ENCODE data around the gene UBR3. TPM values are rescaled to one million over a fixed set of nuclear protein-coding genes. Genes with fewer than 3 reads are reported as not detected.

The UBR3 gene
- total RNA-seq, 1 experiment from 2014 or later: 16.4 TPM

DNA sequence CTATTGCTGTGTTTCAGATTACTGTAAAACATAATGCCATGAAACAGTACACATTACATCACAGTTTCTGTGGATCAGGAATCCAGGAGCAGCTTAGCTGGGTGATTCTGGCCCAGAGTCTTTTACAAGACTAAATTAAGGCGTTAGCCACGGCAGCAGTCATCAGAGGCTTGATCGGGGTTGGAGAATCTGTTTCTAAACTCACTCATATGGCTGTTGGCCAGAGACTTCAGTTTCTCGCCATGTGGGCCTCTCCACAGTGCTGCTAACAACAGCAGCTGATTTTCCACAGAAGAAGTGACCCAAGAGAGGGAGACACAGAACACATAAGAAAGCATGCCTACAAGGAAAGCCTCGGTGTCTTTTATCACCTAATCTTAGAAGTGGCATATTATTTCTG is 261.5 kb downstream of the UBR3 start (continued):
- TF ChIP-seq, protein P1, sequence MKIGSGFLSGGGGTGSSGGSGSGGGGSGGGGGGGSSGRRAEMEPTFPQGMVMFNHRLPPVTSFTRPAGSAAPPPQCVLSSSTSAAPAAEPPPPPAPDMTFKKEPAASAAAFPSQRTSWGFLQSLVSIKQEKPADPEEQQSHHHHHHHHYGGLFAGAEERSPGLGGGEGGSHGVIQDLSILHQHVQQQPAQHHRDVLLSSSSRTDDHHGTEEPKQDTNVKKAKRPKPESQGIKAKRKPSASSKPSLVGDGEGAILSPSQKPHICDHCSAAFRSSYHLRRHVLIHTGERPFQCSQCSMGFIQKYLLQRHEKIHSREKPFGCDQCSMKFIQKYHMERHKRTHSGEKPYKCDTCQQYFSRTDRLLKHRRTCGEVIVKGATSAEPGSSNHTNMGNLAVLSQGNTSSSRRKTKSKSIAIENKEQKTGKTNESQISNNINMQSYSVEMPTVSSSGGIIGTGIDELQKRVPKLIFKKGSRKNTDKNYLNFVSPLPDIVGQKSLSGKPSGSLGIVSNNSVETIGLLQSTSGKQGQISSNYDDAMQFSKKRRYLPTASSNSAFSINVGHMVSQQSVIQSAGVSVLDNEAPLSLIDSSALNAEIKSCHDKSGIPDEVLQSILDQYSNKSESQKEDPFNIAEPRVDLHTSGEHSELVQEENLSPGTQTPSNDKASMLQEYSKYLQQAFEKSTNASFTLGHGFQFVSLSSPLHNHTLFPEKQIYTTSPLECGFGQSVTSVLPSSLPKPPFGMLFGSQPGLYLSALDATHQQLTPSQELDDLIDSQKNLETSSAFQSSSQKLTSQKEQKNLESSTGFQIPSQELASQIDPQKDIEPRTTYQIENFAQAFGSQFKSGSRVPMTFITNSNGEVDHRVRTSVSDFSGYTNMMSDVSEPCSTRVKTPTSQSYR (CRISPR knock-in tag; IDR thresholded peaks at IDR 0.05): no peak
- no peak for TF ChIP-seq MXD4 (CRISPR knock-in tag; IDR thresholded peaks at IDR 0.05; ENCODE audit: borderline replicate concordance)
- TF ChIP-seq, protein P2, sequence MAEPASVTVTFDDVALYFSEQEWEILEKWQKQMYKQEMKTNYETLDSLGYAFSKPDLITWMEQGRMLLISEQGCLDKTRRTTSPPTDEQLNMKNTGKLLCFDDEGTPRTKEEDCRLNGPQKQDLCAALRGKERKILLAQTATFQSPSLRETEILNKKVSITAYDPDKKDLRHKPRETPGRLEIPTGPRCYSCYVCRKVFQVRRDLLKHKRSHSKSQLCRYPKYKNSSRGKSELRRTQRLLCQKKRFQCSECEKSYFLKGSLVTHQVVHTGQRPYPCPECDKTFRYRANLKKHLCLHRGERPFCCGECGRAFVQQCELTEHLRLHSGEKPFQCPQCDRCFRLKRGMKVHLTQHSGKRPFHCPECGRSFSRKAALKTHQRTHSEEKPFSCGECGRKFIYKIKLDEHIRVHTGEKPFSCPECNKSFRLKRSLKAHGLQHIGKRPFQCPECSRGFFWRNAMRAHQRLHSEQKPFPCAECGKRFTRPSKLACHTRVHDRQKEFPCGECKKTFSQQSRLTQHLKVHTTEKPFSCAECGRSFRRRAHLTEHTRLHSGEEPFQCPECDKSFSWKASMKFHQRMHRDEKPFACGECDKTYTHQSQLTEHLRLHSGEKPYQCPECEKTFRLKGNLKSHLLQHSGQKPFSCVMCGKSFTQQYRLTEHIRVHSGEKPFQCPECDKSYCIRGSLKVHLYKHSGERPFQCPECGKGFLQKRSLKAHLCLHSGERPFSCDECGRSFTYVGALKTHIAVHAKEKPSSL (CRISPR knock-in tag; conservative IDR thresholded peaks at IDR 0.05): no peak
- TF ChIP-seq JAZF1 (CRISPR knock-in tag; IDR thresholded peaks at IDR 0.05): no peak
- TF ChIP-seq NFATC4 (CRISPR knock-in tag; IDR thresholded peaks at IDR 0.05): no peak
- TF ChIP-seq ZNF263 (CRISPR knock-in tag; IDR thresholded peaks at IDR 0.05; ENCODE audit: low read depth): no peak
- TF ChIP-seq PRRX2 (CRISPR knock-in tag; IDR thresholded peaks at IDR 0.05): no peak

DNA sequence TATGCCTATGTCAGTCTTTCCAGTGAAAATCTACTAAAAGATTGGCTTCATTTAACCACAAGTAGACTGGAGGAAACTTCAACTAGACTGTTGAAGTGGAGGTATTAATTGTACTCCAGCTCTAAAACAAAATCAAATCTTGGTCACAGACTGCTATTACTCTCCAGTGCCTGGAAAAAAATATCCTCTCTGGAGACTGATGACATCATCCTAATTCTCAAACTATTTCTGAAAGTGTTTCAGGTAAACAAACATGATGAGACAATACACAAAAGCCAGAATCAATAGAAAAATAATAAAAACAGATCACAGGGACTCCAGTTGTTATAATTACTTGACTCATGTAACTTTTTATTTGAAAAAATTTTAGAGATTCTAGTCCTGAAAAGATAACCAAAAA is 263.0 kb downstream of the UBR3 start:
- H3K27ac Mint-ChIP-seq: no peak overlapping the region
- POLR2A ChIA-PET: no interaction called here
- CTCF ChIA-PET: no interaction called here
- H3K27me3 Mint-ChIP-seq (ENCODE audit: low read depth): no peaks in the 10 kb centered on the region
- no peak for ATAC-seq
- H3K4me3 Mint-ChIP-seq: no peak overlapping the region
- peaks cover 12% of the 10 kb centered on the region for H3K4me1 Mint-ChIP-seq
- peaks cover 34% of the 10 kb centered on the region for H3K9me3 Mint-ChIP-seq
- no peak for DNase-seq (ENCODE audit: low spot score)
- H3K36me3 Mint-ChIP-seq: peaks cover 34% of the 10 kb centered on the region
- TF ChIP-seq, protein P3, sequence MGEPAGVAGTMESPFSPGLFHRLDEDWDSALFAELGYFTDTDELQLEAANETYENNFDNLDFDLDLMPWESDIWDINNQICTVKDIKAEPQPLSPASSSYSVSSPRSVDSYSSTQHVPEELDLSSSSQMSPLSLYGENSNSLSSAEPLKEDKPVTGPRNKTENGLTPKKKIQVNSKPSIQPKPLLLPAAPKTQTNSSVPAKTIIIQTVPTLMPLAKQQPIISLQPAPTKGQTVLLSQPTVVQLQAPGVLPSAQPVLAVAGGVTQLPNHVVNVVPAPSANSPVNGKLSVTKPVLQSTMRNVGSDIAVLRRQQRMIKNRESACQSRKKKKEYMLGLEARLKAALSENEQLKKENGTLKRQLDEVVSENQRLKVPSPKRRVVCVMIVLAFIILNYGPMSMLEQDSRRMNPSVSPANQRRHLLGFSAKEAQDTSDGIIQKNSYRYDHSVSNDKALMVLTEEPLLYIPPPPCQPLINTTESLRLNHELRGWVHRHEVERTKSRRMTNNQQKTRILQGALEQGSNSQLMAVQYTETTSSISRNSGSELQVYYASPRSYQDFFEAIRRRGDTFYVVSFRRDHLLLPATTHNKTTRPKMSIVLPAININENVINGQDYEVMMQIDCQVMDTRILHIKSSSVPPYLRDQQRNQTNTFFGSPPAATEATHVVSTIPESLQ (CRISPR knock-in tag; IDR thresholded peaks at IDR 0.05): no peak
- TF ChIP-seq, protein P4, sequence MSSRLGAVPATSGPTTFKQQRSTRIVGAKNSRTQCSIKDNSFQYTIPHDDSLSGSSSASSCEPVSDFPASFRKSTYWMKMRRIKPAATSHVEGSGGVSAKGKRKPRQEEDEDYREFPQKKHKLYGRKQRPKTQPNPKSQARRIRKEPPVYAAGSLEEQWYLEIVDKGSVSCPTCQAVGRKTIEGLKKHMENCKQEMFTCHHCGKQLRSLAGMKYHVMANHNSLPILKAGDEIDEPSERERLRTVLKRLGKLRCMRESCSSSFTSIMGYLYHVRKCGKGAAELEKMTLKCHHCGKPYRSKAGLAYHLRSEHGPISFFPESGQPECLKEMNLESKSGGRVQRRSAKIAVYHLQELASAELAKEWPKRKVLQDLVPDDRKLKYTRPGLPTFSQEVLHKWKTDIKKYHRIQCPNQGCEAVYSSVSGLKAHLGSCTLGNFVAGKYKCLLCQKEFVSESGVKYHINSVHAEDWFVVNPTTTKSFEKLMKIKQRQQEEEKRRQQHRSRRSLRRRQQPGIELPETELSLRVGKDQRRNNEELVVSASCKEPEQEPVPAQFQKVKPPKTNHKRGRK (CRISPR knock-in tag; IDR thresholded peaks at IDR 0.05; ENCODE audit: borderline replicate concordance): no peak
- TF ChIP-seq, protein P5, sequence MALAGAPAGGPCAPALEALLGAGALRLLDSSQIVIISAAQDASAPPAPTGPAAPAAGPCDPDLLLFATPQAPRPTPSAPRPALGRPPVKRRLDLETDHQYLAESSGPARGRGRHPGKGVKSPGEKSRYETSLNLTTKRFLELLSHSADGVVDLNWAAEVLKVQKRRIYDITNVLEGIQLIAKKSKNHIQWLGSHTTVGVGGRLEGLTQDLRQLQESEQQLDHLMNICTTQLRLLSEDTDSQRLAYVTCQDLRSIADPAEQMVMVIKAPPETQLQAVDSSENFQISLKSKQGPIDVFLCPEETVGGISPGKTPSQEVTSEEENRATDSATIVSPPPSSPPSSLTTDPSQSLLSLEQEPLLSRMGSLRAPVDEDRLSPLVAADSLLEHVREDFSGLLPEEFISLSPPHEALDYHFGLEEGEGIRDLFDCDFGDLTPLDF (CRISPR knock-in tag; IDR thresholded peaks at IDR 0.05): no peak
- TF ChIP-seq NR2C2 (CRISPR knock-in tag; IDR thresholded peaks at IDR 0.05) (no peak), TEAD4 (CRISPR knock-in tag; IDR thresholded peaks at IDR 0.05) (no peak), SP1 (CRISPR knock-in tag; conservative IDR thresholded peaks at IDR 0.05) (no peak), NR3C1 (CRISPR knock-in tag; conservative IDR thresholded peaks at IDR 0.05; ENCODE audit: low read depth) (no peak), ELF4 (CRISPR knock-in tag; IDR thresholded peaks at IDR 0.05; ENCODE audit: low read depth) (no peak), EMX1 (CRISPR knock-in tag; IDR thresholded peaks at IDR 0.05) (no peak), FOXJ3 (CRISPR knock-in tag; IDR thresholded peaks at IDR 0.05; ENCODE audit: borderline replicate concordance) (no peak)
- TF ChIP-seq, protein P6, sequence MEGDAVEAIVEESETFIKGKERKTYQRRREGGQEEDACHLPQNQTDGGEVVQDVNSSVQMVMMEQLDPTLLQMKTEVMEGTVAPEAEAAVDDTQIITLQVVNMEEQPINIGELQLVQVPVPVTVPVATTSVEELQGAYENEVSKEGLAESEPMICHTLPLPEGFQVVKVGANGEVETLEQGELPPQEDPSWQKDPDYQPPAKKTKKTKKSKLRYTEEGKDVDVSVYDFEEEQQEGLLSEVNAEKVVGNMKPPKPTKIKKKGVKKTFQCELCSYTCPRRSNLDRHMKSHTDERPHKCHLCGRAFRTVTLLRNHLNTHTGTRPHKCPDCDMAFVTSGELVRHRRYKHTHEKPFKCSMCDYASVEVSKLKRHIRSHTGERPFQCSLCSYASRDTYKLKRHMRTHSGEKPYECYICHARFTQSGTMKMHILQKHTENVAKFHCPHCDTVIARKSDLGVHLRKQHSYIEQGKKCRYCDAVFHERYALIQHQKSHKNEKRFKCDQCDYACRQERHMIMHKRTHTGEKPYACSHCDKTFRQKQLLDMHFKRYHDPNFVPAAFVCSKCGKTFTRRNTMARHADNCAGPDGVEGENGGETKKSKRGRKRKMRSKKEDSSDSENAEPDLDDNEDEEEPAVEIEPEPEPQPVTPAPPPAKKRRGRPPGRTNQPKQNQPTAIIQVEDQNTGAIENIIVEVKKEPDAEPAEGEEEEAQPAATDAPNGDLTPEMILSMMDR (IDR thresholded peaks at IDR 0.05): no peak
- TF ChIP-seq, protein P7, sequence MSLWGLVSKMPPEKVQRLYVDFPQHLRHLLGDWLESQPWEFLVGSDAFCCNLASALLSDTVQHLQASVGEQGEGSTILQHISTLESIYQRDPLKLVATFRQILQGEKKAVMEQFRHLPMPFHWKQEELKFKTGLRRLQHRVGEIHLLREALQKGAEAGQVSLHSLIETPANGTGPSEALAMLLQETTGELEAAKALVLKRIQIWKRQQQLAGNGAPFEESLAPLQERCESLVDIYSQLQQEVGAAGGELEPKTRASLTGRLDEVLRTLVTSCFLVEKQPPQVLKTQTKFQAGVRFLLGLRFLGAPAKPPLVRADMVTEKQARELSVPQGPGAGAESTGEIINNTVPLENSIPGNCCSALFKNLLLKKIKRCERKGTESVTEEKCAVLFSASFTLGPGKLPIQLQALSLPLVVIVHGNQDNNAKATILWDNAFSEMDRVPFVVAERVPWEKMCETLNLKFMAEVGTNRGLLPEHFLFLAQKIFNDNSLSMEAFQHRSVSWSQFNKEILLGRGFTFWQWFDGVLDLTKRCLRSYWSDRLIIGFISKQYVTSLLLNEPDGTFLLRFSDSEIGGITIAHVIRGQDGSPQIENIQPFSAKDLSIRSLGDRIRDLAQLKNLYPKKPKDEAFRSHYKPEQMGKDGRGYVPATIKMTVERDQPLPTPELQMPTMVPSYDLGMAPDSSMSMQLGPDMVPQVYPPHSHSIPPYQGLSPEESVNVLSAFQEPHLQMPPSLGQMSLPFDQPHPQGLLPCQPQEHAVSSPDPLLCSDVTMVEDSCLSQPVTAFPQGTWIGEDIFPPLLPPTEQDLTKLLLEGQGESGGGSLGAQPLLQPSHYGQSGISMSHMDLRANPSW (CRISPR knock-in tag; conservative IDR thresholded peaks at IDR 0.05; ENCODE audit: low read depth): no peak
- TF ChIP-seq, protein P8, sequence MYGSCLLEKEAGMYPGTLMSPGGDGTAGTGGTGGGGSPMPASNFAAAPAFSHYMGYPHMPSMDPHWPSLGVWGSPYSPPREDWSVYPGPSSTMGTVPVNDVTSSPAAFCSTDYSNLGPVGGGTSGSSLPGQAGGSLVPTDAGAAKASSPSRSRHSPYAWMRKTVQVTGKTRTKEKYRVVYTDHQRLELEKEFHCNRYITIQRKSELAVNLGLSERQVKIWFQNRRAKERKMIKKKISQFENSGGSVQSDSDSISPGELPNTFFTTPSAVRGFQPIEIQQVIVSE (CRISPR knock-in tag; IDR thresholded peaks at IDR 0.05; ENCODE audit: borderline replicate concordance): no peak
- TF ChIP-seq, protein P9, sequence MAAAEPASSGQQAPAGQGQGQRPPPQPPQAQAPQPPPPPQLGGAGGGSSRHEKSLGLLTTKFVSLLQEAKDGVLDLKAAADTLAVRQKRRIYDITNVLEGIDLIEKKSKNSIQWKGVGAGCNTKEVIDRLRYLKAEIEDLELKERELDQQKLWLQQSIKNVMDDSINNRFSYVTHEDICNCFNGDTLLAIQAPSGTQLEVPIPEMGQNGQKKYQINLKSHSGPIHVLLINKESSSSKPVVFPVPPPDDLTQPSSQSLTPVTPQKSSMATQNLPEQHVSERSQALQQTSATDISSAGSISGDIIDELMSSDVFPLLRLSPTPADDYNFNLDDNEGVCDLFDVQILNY (CRISPR knock-in tag; IDR thresholded peaks at IDR 0.05): no peak

Measured in WTC11 (cell line).